LNCaP clone FGC (cell line): Measurements from ENCODE around the gene PTPA.

Source experiments
- DNase-seq: peaks from one replicate; pipeline ENCODE4 v3.0.0-alpha.2; 2011; ENCODE audit warnings: low read depth
- H3K4me3 ChIP-seq: 2 replicates; pipeline ENCODE4 v1.5.1; 2011; ENCODE audit warnings: mild to moderate bottlenecking, low read depth, low read length, control low read depth
- TF ChIP-seq, protein P1 (sequence below): IDR thresholded peaks from 2 replicates; pipeline ENCODE4 v1.5.1; 2012; ENCODE audit warnings: mild to moderate bottlenecking; ENCODE audit not compliant: control insufficient read depth, insufficient read depth; ENCODE audit errors: extremely low read depth

PTPA gene

DNA sequence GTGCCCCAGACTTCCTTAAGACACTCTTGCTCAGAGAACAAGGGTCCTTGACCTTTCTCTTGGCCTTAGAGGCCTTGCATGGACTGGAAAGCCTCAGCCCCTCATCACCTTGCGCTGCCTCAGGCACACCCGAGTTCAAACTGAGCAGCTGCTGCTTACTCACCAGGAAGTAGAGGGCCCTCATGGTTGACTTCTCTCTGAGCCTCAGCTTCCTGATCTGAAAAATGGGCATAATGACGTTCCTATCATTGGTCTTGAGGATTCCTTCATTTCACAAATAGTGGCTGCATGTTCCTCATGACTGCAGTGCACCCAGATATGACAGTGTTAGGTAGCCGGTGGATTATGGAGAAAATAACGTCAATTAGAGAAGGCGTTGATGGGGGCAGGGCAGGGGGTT is 38.2 kb downstream of the PTPA start:
- DNase-seq: no peak
- H3K4me3 ChIP-seq: no peak overlapping the region
- TF ChIP-seq, protein P1, sequence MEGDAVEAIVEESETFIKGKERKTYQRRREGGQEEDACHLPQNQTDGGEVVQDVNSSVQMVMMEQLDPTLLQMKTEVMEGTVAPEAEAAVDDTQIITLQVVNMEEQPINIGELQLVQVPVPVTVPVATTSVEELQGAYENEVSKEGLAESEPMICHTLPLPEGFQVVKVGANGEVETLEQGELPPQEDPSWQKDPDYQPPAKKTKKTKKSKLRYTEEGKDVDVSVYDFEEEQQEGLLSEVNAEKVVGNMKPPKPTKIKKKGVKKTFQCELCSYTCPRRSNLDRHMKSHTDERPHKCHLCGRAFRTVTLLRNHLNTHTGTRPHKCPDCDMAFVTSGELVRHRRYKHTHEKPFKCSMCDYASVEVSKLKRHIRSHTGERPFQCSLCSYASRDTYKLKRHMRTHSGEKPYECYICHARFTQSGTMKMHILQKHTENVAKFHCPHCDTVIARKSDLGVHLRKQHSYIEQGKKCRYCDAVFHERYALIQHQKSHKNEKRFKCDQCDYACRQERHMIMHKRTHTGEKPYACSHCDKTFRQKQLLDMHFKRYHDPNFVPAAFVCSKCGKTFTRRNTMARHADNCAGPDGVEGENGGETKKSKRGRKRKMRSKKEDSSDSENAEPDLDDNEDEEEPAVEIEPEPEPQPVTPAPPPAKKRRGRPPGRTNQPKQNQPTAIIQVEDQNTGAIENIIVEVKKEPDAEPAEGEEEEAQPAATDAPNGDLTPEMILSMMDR: no peak

DNA sequence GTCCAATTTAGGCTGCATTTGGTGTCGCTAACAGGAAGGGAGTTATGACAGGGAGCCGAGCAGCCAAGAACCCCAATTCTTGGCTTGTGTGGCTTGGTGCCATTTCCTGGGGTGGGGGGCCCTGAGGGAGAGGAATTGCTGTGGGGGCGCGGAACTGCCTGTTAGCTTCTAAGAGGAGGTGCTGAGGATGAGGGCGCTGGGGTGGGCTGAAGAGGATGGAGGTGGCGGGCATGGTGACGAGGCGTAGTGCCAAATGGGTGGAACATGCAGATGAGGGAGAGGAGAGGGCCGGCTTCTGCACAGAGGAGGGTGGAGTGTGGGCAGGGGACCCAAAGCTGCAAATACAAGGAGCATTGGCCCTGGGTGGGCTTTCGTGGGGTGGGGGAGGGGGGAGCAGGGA is 38.9 kb downstream of the PTPA start:
- TF ChIP-seq, protein P1: no peak
- no peak overlapping the region for H3K4me3 ChIP-seq
- no peak for DNase-seq

DNA sequence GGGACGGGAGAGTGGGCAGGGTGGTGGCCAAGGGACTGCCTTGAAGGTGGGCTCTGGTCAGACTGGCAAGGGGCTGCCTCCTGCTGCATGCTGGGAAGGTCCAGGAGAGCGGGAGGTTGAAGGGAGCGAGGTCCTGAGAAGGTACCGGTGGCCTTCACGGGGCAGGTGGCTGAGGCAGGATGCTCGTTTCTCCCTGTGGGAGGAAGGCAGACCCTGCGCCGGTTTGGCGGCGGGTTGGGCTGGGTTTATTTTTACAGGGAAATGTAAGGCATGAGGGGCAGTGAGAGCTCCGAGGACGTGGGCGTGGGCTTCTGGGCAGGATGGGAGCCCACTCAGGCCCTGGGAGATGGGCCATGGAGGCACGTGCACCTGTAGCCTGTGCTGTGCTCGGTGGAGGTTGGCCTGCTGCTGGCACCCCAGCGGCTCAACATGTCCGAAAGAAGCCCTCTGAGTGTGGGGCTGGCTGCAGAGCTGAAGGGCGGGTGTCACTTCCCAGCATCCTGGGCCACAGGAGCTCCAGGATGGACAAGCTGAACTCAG is 39.5 kb downstream of the PTPA start:
- no peak overlapping the region for H3K4me3 ChIP-seq
- no peak for DNase-seq
- TF ChIP-seq, protein P1: no peak

DNA sequence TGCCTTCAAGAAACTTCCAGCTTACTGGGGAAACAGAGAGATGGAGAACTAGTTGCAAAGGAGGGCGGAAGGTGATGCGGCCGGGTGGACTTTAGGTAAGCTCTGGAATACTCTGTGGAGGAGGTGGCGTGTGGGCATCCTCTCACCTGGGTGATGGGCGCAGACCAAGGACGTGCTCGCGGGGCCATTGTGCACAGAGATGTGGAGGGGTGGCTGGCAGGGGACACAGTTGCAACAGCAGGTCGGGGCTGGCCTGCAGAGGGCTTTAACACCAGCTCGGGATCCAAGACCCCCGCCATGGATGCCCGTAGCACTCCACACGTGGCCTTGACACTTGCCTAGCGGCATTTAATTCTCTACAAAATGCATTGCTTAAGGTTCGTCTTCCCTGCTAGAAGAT is 40.3 kb downstream of the PTPA start:
- TF ChIP-seq, protein P1: no peak
- no peak for DNase-seq
- no peak overlapping the region for H3K4me3 ChIP-seq

DNA sequence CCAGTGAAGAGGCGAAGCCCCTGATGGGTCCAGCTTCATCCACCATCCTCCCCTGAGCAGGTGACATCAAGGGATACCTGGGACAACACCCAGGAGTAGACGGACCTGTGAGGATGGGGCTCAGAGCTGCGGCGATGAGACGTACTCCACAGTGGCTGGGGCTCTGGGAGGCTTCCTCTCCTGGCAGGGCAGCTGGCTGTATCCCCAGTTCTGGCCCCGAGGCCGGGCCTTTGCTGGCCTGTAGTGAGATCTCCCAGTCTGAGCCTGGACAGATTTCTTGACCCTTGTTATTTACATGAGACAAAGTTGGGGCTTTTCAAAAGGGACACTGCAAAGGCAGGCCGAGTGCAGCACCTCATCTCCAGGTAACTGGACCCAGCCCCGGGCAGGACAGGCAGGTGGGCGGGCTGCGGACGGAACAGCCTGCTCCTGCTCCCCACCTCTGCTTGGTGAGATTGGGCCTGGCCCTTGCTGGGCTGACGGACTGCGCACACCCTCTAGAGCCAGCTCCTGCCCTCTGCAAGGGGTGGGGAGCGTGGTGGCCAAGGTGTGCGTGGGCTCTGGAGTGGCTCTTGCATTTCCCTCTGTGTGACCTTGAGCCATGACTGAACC is 43.8 kb downstream of the PTPA start:
- no peak for DNase-seq
- no peak overlapping the region for H3K4me3 ChIP-seq
- TF ChIP-seq, protein P1: no peak

DNA sequence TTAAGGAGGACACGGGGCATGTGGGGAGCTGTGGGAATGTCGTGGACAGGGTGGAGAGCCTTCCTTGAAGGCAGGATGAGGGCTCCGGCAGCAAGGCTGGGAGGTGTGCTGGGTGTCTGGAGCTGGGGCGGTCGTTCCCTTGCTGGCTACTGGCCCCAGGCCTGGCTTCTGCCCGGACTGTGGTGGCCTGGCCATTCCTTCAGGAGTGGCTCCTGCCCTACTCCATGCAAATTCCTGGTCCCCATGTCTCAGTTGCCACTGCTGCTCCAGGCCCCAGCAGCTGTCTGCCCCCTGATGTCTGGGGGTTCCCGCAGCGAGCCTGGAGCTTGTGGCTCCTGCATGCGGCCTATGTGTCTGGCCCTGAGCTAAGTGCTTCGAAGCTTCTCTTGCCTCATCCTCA is 44.9 kb downstream of the PTPA start:
- TF ChIP-seq, protein P1: no peak
- no peak overlapping the region for H3K4me3 ChIP-seq
- DNase-seq: no peak
